ENCODE measurements around the gene HAPLN2.

The HAPLN2 gene

GRCh38 chr1:156645056-156645455 is 25.8 kb downstream of the HAPLN2 start:
- no peak for DNase-seq (ENCODE audit: low read depth)

DNA sequence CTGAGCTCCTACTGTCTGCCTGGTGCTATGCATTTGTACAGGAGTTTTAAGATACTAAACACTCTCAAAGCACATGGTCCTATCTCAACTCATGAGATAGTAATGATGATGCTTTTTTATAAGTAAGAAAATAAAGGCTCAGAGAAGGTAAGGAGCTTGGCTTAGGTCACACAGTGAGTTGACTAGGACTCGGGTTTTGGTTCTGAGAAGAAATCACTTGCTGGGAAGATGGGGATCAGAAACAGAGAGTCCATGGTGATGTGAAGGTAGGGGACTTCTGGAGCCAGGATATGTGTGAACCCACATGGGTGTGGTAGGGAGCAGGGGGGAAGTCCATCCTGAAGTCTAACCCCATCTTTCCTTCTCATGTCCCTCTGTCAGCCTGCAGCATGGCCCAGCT is 26.5 kb downstream of the HAPLN2 start:
- DNase-seq (ENCODE audit: low read depth) = no peak

GRCh38 chr1:156646738-156647211 is 27.6 kb downstream of the HAPLN2 start:
- DNase-seq (ENCODE audit: low read depth) = no peak

GRCh38 chr1:156647351-156647750 is 28.1 kb downstream of the HAPLN2 start:
- no peak for DNase-seq (ENCODE audit: low read depth)

GRCh38 chr1:156648496-156648895 is 29.3 kb downstream of the HAPLN2 start:
- DNase-seq (ENCODE audit: low read depth) = no peak

- no peak for DNase-seq (ENCODE audit: low read depth)
Observed at GRCh38 chr1:156648951-156649350, 29.7 kb downstream of the HAPLN2 start.

GRCh38 chr1:156652131-156652991 is 33.1 kb downstream of the HAPLN2 start:
- DNase-seq (ENCODE audit: low read depth) = no peak

DNA sequence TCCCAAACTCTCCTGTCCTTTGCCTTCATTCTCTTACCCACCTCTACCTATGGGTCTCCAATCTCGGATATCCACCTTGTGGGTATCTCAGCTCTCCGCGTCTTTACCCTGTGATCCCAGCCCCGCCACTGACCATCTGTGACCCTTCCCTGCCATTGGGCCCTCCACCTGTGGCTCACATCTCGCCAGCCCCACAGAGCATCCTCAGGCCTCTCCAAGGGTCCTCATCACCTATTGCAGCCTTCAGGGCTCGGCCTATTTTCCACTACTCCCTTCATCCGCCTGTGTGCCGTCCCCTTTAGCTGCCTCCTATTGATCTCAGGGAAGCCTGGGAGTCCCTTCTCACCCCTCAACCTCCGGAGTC is 33.8 kb downstream of the HAPLN2 start:
- no peak for DNase-seq (ENCODE audit: low read depth)

- no peak for DNase-seq (ENCODE audit: low read depth)
Observed at GRCh38 chr1:156654700-156655099, 35.5 kb downstream of the HAPLN2 start.

DNA sequence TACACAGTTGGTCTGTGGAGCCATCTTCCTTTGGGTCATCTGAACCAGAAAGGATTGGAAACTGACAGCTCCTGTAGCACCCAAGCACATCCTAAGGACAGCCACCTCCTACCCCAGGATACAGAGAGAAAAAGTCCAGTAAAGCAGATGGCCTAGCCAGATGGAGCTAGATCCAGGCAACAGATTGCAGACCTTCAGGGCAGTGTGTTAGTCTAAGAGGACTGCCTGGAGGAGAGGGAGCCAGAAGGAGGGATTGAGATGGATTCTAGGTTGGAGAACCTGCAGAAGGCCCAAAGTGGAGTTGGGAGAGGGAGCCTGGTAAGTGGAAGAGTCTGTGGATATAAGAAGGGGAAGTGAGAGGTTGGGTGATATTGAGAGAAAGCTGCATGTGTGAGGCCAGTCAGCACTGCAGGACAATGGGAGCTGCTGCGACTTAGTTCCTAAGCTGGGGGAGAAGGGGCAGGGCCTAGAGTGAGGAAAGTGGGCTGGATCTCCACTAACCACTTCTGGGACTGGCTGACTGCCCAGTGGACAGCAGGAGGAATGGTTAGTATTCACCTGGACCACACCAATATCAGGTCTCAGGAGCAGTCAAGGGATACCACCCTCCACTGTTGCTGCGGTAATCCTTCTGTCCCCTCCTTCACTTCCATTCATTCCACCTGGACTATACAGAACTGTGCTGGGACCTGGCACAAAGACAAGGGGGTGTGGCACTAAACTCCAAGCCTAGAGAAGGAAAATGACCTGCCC is 36.1 kb downstream of the HAPLN2 start:
- no peak for DNase-seq (ENCODE audit: low read depth)

DNA sequence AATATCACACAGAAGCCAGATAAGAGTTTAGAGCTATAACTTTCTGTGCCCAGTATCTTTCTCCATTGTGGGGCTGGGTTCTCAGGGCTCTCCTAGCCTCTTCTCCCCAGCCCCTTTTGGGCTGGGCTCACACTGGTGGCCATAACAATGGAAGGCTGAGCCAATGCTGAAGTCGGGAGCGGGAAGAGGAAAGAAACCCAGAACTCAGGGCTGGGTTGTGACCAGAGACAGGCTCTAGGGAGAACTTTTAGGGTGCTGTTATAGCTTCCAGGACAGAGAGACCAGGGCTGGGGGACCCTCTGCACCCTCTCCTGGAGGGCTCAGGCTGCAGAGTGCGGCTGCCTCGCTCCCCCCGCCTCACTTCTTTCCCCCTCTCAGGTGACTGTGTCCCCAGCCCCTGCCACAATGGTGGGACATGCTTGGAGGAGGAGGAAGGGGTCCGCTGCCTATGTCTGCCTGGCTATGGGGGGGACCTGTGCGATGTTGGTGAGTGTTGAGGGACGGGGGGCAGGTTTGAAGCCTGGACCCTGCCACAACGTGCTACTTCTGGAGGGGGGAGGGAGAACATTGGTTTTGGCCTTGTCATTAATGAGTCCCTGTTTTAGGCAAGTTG is 36.8 kb downstream of the HAPLN2 start:
- DNase-seq (ENCODE audit: low read depth) = no peak

DNA sequence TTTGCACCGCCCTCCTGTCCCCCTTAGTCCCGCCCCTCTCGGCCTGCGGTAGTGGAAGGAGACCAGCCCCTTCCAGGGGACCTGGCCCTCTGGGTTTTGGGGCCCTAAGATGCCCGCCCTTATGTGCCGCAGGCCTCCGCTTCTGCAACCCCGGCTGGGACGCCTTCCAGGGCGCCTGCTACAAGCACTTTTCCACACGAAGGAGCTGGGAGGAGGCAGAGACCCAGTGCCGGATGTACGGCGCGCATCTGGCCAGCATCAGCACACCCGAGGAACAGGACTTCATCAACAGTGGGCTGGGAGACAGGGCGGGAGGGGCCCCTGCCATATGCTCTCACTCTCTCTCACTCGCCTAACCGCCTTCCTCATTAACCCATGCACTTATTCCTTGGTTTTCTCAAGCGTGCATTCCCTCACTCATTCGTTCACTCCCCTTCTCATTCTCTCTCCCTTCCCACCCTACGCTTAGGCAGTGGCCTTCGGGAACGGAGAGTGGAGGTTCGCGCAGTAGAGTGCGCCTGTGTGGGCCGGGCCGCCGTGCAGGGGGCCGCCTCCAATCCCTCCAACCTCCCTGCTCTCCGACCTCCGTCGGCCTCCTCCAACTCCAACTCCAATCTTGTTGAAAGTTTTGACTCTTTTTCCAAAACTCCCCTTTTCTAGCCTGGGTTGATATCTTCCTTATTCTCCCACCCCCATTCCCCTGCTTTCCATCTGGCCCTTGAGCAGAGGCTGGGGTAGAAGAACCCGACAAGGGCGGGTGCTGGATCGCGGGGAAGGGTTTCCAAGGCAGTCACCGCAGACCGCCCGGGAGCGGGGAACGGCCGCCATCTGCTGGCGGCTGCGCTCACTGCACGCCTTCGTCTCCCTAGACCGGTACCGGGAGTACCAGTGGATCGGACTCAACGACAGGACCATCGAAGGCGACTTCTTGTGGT is 37.9 kb downstream of the HAPLN2 start:
- peak; percentile 68 for DNase-seq (ENCODE audit: low read depth)

DNA sequence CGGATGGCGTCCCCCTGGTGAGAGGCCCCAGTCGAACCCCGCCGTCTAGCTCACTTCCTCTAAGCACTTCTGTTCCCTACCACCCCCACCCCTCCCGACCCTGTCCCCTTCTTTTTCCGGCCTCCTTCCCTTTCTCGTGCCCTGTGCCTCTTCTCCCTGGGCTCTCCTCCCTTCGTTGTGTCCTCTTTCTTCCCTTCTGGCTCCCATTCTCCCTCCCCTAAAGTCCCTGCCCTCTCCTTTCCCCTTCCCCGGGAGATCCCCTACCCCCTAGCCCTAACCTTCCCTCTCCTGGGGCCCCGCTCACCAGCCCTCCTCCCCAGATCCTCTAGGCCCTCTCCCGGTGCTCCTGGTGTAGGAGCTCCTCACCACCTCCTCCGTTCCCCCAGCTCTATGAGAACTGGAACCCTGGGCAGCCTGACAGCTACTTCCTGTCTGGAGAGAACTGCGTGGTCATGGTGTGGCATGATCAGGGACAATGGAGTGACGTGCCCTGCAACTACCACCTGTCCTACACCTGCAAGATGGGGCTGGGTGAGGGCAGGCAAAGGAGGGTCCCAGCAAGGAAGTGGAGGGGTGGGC is 38.6 kb downstream of the HAPLN2 start:
- DNase-seq (ENCODE audit: low read depth) = no peak

- DNase-seq (ENCODE audit: low read depth) = no peak
Observed at GRCh38 chr1:156658496-156658895, 39.3 kb downstream of the HAPLN2 start.

DNA sequence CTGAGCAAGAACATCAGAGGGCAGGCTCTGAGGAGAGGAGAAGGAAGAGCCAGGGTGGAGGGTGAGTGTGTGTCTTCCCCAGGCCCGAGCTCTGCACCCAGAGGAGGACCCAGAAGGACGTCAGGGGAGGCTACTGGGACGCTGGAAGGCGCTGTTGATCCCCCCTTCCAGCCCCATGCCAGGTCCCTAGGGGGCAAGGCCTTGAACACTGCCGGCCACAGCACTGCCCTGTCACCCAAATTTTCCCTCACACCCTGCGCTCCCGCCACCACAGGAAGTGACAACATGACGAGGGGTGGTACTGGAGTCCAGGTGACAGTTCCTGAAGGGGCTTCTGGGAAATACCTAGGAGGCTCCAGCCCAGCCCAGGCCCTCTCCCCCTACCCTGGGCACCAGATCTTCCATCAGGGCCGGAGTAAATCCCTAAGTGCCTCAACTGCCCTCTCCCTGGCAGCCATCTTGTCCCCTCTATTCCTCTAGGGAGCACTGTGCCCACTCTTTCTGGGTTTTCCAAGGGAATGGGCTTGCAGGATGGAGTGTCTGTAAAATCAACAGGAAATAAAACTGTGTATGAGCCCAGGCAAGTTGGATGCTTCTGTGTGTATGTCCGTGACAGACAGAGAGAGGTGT is 39.8 kb downstream of the HAPLN2 start:
- no peak for DNase-seq (ENCODE audit: low read depth)

GRCh38 chr1:156659661-156659987 is 40.4 kb downstream of the HAPLN2 start:
- no peak for DNase-seq (ENCODE audit: low read depth)

DNA sequence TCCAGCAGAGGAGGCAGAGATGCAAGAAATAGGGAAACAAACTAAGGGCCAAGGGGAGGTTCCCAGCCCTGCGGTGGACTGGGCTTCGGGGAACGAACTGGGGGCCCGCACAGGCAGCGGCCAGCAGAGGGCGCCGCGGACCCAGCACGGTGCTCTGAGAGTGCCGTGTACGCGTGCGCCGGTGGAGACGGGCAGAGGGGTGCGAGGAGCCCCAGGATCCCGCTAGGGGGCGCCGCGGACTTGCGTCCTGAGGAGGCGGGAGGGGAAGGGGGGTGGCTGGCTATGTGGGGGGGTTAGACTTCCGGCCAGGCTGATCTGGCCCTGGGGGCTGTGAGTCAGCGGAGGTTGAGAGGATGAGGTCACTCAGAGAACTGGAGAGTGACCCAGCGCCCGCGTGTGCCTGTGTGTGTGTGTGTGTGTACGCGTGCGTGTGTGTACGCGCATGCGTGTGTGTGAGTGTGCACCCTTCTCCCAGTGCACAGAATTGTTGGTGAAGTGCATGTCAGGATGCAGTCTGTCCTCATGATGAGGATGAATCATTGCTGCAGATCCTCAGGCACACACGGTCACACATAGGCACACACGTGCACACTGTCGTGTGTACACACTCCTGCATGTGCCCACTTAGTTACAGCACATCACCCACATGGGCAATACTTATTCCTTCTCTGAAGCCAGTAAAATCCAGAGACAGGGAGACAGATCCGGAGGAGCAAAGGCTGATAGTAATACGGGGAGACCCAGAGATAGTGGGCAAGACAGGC is 41.0 kb downstream of the HAPLN2 start:
- DNase-seq (ENCODE audit: low read depth) = peak; percentile 90

DNA sequence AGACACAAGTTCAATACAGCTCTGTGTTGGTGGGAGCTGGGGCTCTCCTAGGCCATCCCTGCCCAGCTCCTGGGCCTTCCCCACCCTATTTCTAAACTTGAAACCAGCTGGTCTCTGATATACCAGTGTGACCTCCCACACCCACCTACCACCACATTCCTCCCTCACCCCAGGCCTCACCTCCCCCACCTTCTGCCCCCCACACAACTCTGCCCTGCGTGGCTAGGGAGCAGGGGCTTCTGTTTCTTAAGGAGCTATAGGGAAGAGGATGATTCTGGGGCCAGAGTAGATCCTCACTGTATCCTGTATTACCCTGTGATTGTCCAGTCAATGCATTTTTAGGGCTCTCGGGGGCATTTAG is 41.5 kb downstream of the HAPLN2 start:
- no peak for DNase-seq (ENCODE audit: low read depth)

DNA sequence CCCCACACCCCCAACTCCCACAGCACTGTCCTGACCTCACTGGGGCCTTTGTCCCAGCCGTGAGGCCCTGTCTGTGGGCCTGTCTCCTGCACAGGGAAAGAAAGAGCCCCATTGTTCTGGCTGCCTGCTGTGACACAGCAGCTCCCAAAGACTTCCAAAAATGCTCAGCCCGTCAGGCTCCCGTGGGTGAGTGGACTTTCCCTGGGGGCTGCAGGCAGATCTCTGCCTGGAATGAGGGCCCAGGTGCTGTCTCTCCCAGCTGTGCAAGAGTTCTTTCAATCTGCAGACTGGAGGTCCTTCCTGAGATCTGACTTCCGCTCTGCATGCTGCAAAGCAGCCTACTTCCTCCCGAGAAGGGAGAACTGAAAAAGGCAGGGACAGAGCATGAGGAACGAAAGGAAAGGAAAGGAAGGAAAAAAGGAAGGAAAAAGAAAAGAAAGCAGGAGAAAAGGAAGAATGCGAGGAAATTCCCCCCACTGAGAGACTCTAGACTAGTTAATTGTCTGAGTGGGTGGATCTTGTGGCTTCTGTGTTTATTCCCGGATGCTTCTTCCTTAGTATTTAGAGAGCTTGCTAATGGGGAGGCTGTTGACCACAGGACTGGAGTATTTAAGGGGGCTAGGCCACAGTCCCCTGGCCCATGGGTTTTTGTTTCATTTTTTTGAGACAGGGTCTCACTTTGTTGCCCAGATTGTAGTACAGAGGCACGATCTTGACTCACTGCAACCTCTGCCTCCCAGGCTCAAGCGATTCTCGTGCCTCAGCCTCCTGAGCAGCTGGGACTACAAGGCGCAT is 43.0 kb downstream of the HAPLN2 start:
- no peak for DNase-seq (ENCODE audit: low read depth)

- no peak for DNase-seq (ENCODE audit: low read depth)
Observed at GRCh38 chr1:156662800-156663055, 43.5 kb downstream of the HAPLN2 start.
